Esophagus muscularis mucosa (tissue), 4 donors: ENCODE results near the gene SCML1.

Experiments used
- EP300 ChIP-seq: sonication (generic); formaldehyde crosslinking; IDR thresholded peaks from one replicate; pipeline ENCODE4 v1.6.1; 2017; ENCODE audit warnings: antibody characterized with exemption
- POLR2A ChIP-seq: fragments of 450-650 bp; IDR thresholded peaks from one replicate; pipeline ENCODE4 v1.6.1; 2017; ENCODE audit warnings: antibody characterized with exemption, moderate library complexity, mild to moderate bottlenecking, low read depth
- POLR2AphosphoS5 ChIP-seq, 2 donors: sonication (generic); formaldehyde crosslinking; IDR thresholded peaks; one replicate each; pipeline ENCODE4 v1.6.1; 2017; ENCODE audit warnings: antibody characterized with exemption in 2 of 2
- TF ChIP-seq, protein P1 (sequence below), 3 experiments: fragments of 200-600 bp in 2 of 3; fragments of 450-650 bp in 1 of 3; sonication (generic) in 2 of 3; IDR thresholded peaks; one replicate each; pipeline ENCODE4 v1.5.1; 2017 to 2019; ENCODE audit warnings: antibody characterized with exemption in 3 of 3, mild to moderate bottlenecking in 2 of 3, moderate library complexity in 1 of 3

- TF ChIP-seq, protein P1, sequence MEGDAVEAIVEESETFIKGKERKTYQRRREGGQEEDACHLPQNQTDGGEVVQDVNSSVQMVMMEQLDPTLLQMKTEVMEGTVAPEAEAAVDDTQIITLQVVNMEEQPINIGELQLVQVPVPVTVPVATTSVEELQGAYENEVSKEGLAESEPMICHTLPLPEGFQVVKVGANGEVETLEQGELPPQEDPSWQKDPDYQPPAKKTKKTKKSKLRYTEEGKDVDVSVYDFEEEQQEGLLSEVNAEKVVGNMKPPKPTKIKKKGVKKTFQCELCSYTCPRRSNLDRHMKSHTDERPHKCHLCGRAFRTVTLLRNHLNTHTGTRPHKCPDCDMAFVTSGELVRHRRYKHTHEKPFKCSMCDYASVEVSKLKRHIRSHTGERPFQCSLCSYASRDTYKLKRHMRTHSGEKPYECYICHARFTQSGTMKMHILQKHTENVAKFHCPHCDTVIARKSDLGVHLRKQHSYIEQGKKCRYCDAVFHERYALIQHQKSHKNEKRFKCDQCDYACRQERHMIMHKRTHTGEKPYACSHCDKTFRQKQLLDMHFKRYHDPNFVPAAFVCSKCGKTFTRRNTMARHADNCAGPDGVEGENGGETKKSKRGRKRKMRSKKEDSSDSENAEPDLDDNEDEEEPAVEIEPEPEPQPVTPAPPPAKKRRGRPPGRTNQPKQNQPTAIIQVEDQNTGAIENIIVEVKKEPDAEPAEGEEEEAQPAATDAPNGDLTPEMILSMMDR (IDR thresholded peaks at IDR 0.05) = no peak
- TF ChIP-seq EP300 = no peak
- no peak for TF ChIP-seq POLR2A
- no peak for TF ChIP-seq POLR2AphosphoS5 (IDR thresholded peaks at IDR 0.05)
Observed at GRCh38 chrX:17801431-17801830, 64.1 kb downstream of the SCML1 start.
